ENCODE measurements around the gene CFAP100.

The CFAP100 gene

DNA sequence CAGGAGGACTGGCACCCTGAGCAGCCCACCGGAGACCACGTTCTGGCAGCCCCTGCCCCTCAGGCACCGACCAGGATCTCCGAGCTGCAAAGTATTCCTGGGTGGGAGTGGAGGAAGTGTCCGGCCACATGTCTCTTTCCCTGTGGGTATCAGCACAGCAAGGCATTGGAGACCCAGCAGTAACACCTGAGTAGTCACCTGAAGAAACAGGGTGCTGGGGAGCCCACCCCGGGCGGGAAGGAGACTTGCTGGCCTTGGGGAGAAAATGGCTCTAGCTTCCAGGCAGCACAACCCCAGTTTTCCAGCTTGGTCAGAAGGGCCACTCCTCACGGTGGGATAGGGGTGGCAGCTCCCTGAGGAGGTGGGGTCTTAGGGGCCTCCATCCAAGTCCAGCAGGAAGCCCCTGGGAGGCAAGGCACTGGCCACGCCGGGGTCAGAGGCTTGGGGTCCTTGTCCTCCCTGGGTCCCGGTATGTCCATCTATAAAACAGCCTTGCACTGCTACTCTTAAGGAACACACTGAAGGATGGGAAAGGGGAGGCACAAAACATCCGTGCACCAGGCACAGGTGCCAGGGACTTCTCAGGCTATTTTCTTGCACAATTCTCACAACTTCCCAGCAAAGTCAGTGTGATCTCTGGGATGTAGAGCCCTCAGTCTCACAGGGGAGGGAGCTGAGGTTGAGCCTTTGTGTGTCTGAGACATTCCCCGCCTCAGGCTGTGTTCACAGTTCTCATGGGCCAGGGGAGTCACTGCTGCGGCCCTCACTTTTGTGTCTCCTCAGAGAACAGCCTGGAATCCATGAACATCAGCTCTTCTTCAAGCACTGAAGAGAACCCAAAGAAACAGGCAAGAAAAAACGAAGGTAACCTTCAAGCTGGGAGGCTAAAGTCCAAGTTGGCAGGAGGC is 11.9 kb downstream of the CFAP100 start:
- DNase-seq, result no peak

DNA sequence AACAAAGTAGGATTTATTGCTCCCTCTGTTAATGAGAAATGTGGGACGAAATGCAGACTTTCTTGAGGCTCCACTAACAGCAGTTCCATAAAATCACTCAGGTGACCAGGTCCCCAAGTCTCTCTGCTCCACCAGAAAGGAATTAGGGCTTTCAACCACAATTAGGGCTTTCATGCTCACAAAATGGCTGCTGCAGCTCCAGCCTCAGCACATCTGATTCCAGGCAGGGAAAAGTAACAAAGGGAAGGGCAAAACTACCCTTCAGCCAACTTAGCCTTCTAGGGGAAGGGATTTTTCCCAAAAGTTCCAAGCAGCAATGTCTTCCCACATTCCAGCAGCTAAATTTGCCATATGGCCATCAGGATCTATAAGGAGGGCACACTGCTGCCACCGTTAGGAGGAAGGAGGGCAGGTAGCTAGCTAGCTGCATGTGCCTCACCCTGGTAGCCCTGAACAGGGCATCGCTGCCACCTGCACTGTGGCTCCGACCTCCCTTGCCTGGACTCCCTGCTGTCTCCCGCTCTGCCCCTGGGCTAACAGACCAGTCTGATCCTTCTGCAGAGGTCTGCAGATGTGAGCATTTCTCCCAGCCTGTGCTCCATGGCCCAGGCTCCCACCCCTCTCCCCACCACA is 12.8 kb downstream of the CFAP100 start:
- no peak for DNase-seq

GRCh38 chr3:126408099-126408498 is 13.4 kb downstream of the CFAP100 start:
- no peak for DNase-seq

- no peak for DNase-seq
Measured at GRCh38 chr3:126412841-126413692, 18.4 kb downstream of the CFAP100 start.

GRCh38 chr3:126413693-126414080 is 19.0 kb downstream of the CFAP100 start:
- DNase-seq, result no peak

DNA sequence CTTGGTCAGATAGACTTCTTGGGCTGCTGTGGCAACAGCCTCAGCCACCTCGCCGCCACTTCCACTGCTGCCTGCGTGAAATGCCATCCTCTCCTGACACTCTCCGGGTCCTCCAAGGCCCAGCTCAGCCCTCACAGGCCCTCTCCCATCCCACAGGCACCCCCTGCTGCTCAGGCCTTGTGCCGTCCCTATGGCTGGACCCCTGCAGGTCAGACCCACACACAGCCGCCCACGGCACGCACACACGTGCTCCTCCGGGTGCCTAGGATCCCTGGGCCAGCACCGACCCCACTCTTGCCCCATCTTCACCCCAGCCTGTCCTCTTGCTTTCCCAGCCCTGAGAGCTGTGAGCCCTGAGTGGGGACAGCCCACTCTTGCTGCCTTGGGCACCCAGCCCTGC is 19.7 kb downstream of the CFAP100 start:
- no peak for DNase-seq

DNA sequence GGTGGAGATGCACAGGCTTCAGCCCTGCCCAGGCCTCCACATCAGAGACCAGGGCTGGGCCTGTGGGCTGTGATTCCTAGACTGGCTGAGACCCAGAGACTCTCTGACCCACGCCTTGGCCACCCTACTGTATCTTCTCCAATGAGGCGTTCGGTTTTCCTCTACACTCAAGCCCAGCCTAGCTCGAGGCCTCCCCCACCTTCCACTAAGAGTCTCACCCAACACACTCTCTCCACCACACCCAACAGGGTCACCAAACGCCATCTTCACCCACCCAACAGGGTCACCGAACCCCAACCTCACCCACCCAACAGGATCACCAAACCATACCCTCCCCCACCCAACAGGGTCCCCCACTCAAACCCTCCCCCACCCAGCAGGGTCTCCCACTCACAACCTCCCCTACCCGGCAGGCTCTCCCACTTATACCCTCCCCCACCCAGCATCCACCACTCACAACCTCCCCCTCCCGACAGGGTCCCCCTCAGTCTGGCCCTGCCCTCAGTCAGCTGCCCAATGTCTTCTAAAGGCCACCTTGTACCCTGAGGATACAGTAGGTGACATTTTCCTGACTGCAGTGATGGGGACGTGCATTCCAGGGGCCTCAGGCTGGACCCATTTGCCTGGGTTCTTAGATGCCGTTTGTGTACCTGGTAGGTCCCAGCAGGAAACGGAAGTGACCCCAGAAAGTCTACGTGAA is 20.4 kb downstream of the CFAP100 start:
- DNase-seq, result no peak

GRCh38 chr3:126415661-126416591 is 21.2 kb downstream of the CFAP100 start:
- no peak for DNase-seq

DNA sequence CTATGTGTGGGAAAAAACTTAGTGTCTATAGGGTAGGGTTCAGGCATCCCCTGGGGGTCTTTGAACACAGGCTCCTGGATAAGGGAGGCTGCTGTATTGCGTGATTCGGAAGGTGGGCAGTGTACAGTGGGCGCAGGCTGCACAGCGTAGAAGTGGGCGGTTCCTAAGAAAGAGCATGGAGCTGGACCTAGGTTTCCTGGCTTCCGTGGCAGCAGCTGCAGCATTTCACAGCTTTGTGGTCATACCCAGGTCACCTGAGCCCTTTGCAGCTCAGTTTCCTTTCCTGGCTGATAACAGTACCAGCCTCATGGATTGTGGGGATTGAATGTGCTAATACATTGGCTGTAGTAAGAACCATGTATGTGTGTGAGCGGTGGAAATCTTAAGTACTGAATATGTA is 22.2 kb downstream of the CFAP100 start:
- DNase-seq, result no peak

DNA sequence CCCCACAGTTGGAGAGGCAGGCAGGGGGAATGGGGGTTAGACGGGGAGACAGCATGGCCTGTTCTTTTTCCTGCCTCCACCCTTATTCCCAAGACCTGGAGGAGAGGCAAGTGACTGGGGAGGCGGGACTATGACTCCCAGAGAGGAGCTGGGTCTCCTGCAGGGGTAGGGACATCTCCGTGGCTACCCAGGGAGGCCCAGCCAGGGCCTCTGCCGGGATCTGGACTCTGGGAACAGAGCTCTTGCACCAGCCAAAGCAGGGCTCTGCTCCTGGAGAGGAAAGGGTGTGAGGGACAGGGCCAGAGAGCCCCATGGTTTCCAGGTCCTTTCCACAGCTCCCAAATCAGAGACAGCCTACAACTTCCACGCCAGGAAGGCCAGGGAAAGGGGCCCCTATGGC is 22.8 kb downstream of the CFAP100 start:
- no peak for DNase-seq

GRCh38 chr3:126417981-126418530 is 23.3 kb downstream of the CFAP100 start:
- no peak for DNase-seq

GRCh38 chr3:126418661-126419131 is 24.0 kb downstream of the CFAP100 start:
- DNase-seq, result no peak

DNA sequence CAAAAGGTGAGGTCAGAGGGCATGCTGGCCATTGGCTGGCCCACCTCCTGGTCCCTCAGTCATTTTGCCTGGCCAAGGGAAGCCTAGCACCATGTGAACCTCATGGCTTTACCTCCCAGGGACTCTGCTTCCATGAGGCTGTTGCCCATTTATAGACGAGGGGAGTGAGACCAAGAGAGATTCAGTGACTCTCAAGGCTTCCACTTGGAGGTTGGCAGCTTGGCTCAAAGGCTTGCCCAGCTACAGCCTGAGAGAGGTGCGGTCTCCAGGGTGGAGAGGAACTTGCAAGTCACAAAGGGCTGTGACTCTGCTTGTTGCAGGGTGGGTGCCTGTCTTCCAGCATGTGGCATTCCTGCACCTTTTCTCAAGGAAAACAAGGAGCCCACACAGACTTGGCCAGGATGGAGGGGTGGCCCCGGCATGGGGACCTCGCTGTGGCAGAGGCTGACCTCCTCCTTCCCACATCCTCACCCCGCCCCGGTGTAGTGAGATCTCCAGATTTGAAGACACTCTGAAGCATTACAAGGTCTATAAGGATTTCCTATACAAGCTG is 24.5 kb downstream of the CFAP100 start:
- DNase-seq, result no peak

DNA sequence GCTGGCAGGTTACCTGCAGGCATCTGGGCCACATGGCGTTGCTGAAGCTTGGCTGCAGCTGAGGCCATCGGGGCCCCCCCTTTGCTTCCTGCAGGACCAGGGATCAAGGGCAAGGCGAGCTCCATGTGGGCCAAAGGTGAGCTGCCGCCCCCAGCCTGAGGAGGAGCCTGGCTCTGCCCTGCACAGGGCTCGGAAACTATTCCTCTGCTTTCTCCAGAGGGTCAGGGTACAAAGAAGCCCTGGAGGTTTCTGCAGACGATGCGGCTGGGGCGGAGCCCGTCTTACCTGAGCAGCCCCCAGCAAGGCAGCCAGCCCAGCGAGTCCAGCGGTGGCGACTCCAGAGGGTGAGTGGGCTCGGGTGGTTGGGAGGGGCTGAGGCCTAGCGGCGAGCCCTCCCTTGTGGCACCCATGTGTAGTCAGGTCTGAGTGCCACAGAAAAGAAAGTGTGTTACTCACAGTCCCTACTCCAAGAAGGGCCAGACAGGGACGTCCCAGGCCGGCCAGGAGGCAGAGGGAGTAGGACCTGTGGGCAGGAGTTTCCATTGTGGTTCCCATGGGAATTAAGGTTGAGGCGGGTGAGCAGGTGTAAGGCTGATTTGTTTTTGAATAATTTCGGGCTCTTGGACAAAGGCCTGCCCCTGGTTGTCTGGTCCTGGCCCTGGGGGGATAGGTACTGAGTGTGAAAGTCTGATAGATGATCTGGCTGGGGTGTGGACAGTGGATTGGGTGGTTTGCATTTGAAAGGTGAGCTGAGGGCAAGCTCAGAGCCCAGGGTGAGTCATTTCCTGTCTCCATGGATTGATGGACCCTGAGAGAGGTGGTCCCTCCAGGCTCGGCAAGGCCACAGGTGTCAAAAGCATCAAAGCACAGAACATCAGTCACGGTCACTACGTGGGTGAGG is 25.4 kb downstream of the CFAP100 start:
- no peak for DNase-seq

GRCh38 chr3:126421573-126422119 is 26.9 kb downstream of the CFAP100 start:
- DNase-seq, result no peak

DNA sequence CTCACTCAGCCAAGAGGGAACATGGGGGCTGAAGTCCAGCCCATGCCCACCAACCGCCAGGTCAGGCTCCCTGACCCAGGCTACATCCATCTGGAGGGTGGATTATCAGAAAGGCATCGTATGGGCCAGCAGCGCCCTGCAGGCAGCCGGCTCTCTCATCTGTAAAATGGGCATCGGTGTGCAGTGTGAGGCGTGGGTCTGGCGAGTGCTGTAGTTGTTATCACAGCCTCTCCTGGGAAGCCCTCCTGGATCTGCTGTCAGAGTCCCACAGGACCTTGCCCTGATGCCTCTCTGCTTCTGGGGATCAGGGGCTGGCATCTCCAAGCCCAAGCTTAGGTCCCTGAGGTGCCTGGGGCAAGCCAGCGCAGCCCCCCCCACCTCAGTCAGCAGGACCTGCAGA is 27.4 kb downstream of the CFAP100 start:
- no peak for DNase-seq

DNA sequence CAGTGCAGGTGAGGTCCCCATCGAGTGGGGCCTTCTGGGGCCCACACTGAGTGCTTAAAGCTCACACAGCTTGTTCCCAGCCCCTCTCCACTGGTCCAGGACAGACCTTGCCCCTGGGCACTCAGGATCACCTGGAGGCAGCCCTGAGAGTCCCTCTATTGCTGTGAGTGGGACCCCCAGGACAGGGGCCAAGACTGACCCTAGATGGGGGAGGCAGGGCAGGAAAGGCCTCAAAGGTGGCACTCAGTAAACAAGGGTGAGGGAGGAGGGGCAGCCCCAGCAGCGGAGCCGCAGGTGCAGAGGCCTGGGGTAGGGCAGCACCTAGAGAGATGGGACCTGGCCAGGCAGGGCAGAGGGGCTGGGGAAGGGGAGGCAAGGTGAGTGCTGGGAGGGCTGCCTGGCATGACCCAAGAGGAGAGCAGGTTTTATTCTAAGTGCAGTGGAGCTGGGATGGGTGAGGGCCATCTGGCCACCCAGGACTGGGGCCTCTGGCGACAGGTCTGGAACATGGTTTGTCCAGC is 27.9 kb downstream of the CFAP100 start:
- DNase-seq, result no peak

- no peak for DNase-seq
Measured at GRCh38 chr3:126423191-126424038, 28.7 kb downstream of the CFAP100 start.

All from cerebellar nuclear complex (tissue), 1 donor.